ENCODE measurements around the gene NIF3L1. TPM values are rescaled to one million over a fixed set of nuclear protein-coding genes. Genes with fewer than 3 reads are reported as not detected.
A peak's percentile ranks its signal among the peaks of the same experiment; 100 is the strongest.

NIF3L1 gene
- total and polyA plus RNA-seq, 2 of the 13 experiments (the other 11 are each of a cell fraction or from before 2014, with no cell fraction given), result 67.9 to 75.2 TPM

DNA sequence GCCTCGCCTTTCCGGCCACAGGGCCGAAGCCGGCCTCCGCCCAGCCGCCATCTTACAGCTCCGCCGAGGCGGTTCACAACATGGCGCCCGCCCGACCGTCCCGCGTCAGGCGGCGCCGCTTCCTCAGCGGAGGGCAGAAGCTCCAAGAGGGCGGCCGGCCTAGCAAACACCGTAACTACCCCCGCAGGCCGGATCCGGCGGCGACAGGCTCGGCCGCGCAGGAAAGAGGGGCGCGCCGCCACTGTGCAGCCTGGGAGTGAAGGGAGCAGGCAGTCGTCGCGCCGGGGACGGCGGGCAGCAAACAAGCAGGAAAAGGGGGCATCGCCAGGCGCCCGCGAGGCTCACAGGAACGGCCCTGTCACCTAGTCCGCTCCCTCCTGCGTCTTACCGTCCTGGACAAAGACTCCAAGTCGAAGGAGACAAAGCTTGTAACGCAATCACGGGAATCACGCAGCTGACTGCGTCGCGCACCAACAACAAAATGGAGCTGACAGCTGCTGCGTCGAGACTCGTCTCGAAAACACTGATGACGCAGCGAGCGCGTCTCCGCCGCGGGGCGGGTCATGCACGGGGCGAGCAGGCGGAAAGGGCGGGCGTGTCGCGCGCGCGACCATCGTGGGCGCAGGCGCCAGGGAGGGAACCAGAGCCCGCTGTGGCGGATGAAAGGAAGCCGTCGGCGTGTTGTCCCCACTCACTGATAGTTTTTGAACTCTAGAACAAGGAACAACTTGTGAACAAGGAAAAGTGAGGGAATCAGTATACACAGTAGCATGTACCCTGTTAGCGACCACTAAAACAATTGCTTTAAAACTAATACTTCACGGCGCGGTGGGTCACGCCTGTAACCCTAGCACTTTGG, 24.8 kb upstream of the NIF3L1 start, which contains the start of gene CLK1 (continued):
- TF ChIP-seq ZNF460 (CRISPR knock-in tag; IDR thresholded peaks at IDR 0.05; ENCODE audit: borderline replicate concordance), result peak; percentile 72
- TF ChIP-seq FLYWCH1 (CRISPR knock-in tag; IDR thresholded peaks at IDR 0.05), result no peak
- TF ChIP-seq ADNP (CRISPR knock-in tag; IDR thresholded peaks at IDR 0.05), result no peak
- peak; percentile 68; the same call in 1 of the 2 replicates for TF ChIP-seq CC2D1A (CRISPR knock-in tag; IDR thresholded peaks at IDR 0.05)
- TF ChIP-seq SOX13 (IDR thresholded peaks at IDR 0.05), result no peak; the same call in 1 of the 2 replicates
- TF ChIP-seq SOX13 (CRISPR knock-in tag; conservative IDR thresholded peaks at IDR 0.05 in 1 of 2, IDR thresholded peaks at IDR 0.05 in 1 of 2), result peak in 1 of 2 experiments; percentile 74; a peak in 2 of 4 replicates
- peak; percentile 96 for TF ChIP-seq ASH2L (IDR thresholded peaks at IDR 0.05; ENCODE audit: insufficient read length, low read depth, low read length)
- TF ChIP-seq, protein P1, sequence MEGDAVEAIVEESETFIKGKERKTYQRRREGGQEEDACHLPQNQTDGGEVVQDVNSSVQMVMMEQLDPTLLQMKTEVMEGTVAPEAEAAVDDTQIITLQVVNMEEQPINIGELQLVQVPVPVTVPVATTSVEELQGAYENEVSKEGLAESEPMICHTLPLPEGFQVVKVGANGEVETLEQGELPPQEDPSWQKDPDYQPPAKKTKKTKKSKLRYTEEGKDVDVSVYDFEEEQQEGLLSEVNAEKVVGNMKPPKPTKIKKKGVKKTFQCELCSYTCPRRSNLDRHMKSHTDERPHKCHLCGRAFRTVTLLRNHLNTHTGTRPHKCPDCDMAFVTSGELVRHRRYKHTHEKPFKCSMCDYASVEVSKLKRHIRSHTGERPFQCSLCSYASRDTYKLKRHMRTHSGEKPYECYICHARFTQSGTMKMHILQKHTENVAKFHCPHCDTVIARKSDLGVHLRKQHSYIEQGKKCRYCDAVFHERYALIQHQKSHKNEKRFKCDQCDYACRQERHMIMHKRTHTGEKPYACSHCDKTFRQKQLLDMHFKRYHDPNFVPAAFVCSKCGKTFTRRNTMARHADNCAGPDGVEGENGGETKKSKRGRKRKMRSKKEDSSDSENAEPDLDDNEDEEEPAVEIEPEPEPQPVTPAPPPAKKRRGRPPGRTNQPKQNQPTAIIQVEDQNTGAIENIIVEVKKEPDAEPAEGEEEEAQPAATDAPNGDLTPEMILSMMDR (CRISPR knock-in tag; IDR thresholded peaks at IDR 0.05), result no peak; the same call in 1 of the 2 replicates
- TF ChIP-seq JDP2 (CRISPR knock-in tag; IDR thresholded peaks at IDR 0.05; ENCODE audit: borderline replicate concordance), result no peak; the same call in 1 of the 2 replicates
- TF ChIP-seq, protein P2, sequence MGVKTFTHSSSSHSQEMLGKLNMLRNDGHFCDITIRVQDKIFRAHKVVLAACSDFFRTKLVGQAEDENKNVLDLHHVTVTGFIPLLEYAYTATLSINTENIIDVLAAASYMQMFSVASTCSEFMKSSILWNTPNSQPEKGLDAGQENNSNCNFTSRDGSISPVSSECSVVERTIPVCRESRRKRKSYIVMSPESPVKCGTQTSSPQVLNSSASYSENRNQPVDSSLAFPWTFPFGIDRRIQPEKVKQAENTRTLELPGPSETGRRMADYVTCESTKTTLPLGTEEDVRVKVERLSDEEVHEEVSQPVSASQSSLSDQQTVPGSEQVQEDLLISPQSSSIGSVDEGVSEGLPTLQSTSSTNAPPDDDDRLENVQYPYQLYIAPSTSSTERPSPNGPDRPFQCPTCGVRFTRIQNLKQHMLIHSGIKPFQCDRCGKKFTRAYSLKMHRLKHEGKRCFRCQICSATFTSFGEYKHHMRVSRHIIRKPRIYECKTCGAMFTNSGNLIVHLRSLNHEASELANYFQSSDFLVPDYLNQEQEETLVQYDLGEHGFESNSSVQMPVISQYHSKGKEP (CRISPR knock-in tag; IDR thresholded peaks at IDR 0.05), result peak; percentile 76; the same call in 1 of the 2 replicates
- TF ChIP-seq ZNF225 (CRISPR knock-in tag; IDR thresholded peaks at IDR 0.05), result peak; percentile 81; the same call in 1 of the 2 replicates
- TF ChIP-seq TBX2 (CRISPR knock-in tag; IDR thresholded peaks at IDR 0.05; ENCODE audit: borderline replicate concordance), result peak; percentile 90
- TF ChIP-seq, protein P3, sequence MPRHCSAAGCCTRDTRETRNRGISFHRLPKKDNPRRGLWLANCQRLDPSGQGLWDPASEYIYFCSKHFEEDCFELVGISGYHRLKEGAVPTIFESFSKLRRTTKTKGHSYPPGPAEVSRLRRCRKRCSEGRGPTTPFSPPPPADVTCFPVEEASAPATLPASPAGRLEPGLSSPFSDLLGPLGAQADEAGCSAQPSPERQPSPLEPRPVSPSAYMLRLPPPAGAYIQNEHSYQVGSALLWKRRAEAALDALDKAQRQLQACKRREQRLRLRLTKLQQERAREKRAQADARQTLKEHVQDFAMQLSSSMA (CRISPR knock-in tag; IDR thresholded peaks at IDR 0.05), result peak; percentile 91
- peak; percentile 88 for TF ChIP-seq ZNF792 (CRISPR knock-in tag; IDR thresholded peaks at IDR 0.05)
- peak; percentile 95; the same call in 1 of the 2 replicates for TF ChIP-seq ZIK1 (CRISPR knock-in tag; IDR thresholded peaks at IDR 0.05; ENCODE audit: borderline replicate concordance, low read depth)
- peak; percentile 46 for TF ChIP-seq ZNF768 (CRISPR knock-in tag; IDR thresholded peaks at IDR 0.05)
- TF ChIP-seq, protein P4, sequence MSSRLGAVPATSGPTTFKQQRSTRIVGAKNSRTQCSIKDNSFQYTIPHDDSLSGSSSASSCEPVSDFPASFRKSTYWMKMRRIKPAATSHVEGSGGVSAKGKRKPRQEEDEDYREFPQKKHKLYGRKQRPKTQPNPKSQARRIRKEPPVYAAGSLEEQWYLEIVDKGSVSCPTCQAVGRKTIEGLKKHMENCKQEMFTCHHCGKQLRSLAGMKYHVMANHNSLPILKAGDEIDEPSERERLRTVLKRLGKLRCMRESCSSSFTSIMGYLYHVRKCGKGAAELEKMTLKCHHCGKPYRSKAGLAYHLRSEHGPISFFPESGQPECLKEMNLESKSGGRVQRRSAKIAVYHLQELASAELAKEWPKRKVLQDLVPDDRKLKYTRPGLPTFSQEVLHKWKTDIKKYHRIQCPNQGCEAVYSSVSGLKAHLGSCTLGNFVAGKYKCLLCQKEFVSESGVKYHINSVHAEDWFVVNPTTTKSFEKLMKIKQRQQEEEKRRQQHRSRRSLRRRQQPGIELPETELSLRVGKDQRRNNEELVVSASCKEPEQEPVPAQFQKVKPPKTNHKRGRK (CRISPR knock-in tag; IDR thresholded peaks at IDR 0.05), result no peak; the same call in 1 of the 2 replicates
- peak; percentile 98 for TF ChIP-seq SNAI1 (CRISPR knock-in tag; IDR thresholded peaks at IDR 0.05; ENCODE audit: borderline replicate concordance)
- no peak for TF ChIP-seq SMC3 (IDR thresholded peaks at IDR 0.05; ENCODE audit: low read length)
- peak; percentile 98 for TF ChIP-seq SMYD3 (CRISPR knock-in tag; IDR thresholded peaks at IDR 0.05)
- TF ChIP-seq EZH2 (conservative IDR thresholded peaks at IDR 0.05; ENCODE audit: low read depth, low read length), result no peak
- peak; percentile 93 for TF ChIP-seq ZFY (CRISPR knock-in tag; IDR thresholded peaks at IDR 0.05)
- TF ChIP-seq, protein P5, sequence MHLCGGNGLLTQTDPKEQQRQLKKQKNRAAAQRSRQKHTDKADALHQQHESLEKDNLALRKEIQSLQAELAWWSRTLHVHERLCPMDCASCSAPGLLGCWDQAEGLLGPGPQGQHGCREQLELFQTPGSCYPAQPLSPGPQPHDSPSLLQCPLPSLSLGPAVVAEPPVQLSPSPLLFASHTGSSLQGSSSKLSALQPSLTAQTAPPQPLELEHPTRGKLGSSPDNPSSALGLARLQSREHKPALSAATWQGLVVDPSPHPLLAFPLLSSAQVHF (CRISPR knock-in tag; IDR thresholded peaks at IDR 0.05), result peak; percentile 96
